Stimulated activated CD8-positive, alpha-beta memory T cell treated with anti-CD3 and anti-CD28 coated beads, Interleukin-4, amount 100 ng/mL, for 24 hours (primary cell): ENCODE data around the gene LGSN.
"Not testable (repeated sequence)": the region's sequence is repeated elsewhere in the genome, so short reads cannot be mapped to it uniquely, and the experiment has no call there.

Experiments
- DNase-seq: peaks from one replicate; pipeline ENCODE4 v3.0.0-alpha.2; 2020; ENCODE audit warnings: low read depth

Gene LGSN

GRCh38 chr6:63319939-63320338 is at the start of gene LGSN:
Gene LGSN (minus strand): TSS chr6:63319983. CDS start chr6:63319943, 40 bp downstream.
- DNase-seq = no peak

- no peak for DNase-seq
These were observed 48.6 kb upstream of the LGSN start for GRCh38 chr6:63368347-63368746.

GRCh38 chr6:63362500-63363120 is 42.8 kb upstream of the LGSN start:
- not testable (repeated sequence) for DNase-seq

GRCh38 chr6:63357384-63357783 is 37.6 kb upstream of the LGSN start:
- not testable (repeated sequence) for DNase-seq

- DNase-seq = no peak
These were observed 35.8 kb upstream of the LGSN start for GRCh38 chr6:63355632-63356031.

- DNase-seq = no peak
These were observed 33.5 kb upstream of the LGSN start for GRCh38 chr6:63353286-63353630.

GRCh38 chr6:63352544-63353285 is 32.9 kb upstream of the LGSN start:
- DNase-seq = no peak

- no peak for DNase-seq
These were observed 32.3 kb upstream of the LGSN start for GRCh38 chr6:63352069-63352543.

- DNase-seq = no peak
These were observed 29.6 kb upstream of the LGSN start for GRCh38 chr6:63349401-63349800.

GRCh38 chr6:63348836-63349235 is 29.1 kb upstream of the LGSN start:
- no peak for DNase-seq

- DNase-seq = no peak
These were observed 27.8 kb upstream of the LGSN start for GRCh38 chr6:63347599-63347998.

- no peak for DNase-seq
These were observed 26.5 kb upstream of the LGSN start for GRCh38 chr6:63346217-63346835.

- no peak for DNase-seq
These were observed 20.6 kb upstream of the LGSN start for GRCh38 chr6:63340351-63340750.

- DNase-seq = not testable (repeated sequence)
These were observed 14.9 kb upstream of the LGSN start for GRCh38 chr6:63334652-63335051.

GRCh38 chr6:63333440-63333839 is 13.7 kb upstream of the LGSN start:
- no peak for DNase-seq

- not testable (repeated sequence) for DNase-seq
These were observed 6.8 kb upstream of the LGSN start for GRCh38 chr6:63326630-63327029.

GRCh38 chr6:63322981-63323380 is 3.2 kb upstream of the LGSN start:
- DNase-seq = no peak

- DNase-seq = no peak
These were observed 2.0 kb upstream of the LGSN start for GRCh38 chr6:63321821-63322220.

GRCh38 chr6:63317641-63318040 is 2.1 kb downstream of the LGSN start:
- DNase-seq = no peak

GRCh38 chr6:63316113-63316512 is 3.7 kb downstream of the LGSN start:
- DNase-seq = no peak

- DNase-seq = no peak
These were observed 6.7 kb downstream of the LGSN start for GRCh38 chr6:63313111-63313510.

GRCh38 chr6:63307581-63308246 is 12.1 kb downstream of the LGSN start:
- no peak for DNase-seq

- no peak for DNase-seq
These were observed 13.4 kb downstream of the LGSN start for GRCh38 chr6:63306420-63306819.
